PC-9 (cell line): ENCODE results near the gene INHBE. TPM values are rescaled to one million over a fixed set of nuclear protein-coding genes. Genes with fewer than 3 reads are reported as not detected.

ENCODE experiments used
- BruUV-seq: library from RNA; stranded (reverse); fragments of 400-500 nt; replicated peaks from 2 replicates; lab custom pipeline; 2021; lab: Mats Ljungman, UMichigan
- CTCF ChIA-PET: fragments of 300-600 bp; sonication (Branson Sonifier 250); formaldehyde crosslinking; loops from one replicate; lab custom pipeline; 2022; ENCODE audit warnings: antibody characterized with exemption; lab: Charles Lee
- POLR2A ChIA-PET: fragments of 300-600 bp; sonication (Branson Sonifier 250); formaldehyde crosslinking; loops from one replicate; lab custom pipeline; 2022; ENCODE audit warnings: antibody characterized with exemption; ENCODE audit not compliant: unreplicated experiment; lab: Charles Lee
- DNase-seq, 2 experiments: peaks; one replicate each; pipeline versions ENCODE4 v3.0.0 to v3.0.0-alpha.2; 2015 to 2022; ENCODE audit warnings: mixed read lengths in 1 of 2
- H2AFZ ChIP-seq: fragments of 200-600 bp; sonication (generic); 2 replicates; pipeline ENCODE4 v1.8.1; 2017; ENCODE audit warnings: antibody characterized with exemption
- H3F3A ChIP-seq: fragments of 200-600 bp; sonication (generic); 2 replicates; pipeline ENCODE4 v1.8.1; 2017; ENCODE audit warnings: antibody characterized with exemption, mild to moderate bottlenecking, low read depth; ENCODE audit not compliant: insufficient read depth
- H3K27ac ChIP-seq: fragments of 200-600 bp; sonication (generic); 2 replicates; pipeline ENCODE4 v1.6.1; 2016; ENCODE audit warnings: mixed run types
- H3K27me3 ChIP-seq: fragments of 200-600 bp; sonication (generic); 2 replicates; pipeline ENCODE4 v1.6.1; 2016; ENCODE audit warnings: low read depth, mixed run types; ENCODE audit not compliant: insufficient read depth
- H3K36me3 ChIP-seq: fragments of 200-600 bp; sonication (generic); 2 replicates; pipeline ENCODE4 v1.6.1; 2016; ENCODE audit warnings: low read depth, mixed run types
- H3K4me1 ChIP-seq: fragments of 200-600 bp; sonication (generic); replicated peaks from 2 replicates; pipeline ENCODE4 v1.6.1; 2016; ENCODE audit warnings: mixed run types; ENCODE audit not compliant: insufficient read depth
- H3K4me2 ChIP-seq: fragments of 200-600 bp; sonication (generic); 2 replicates; pipeline ENCODE4 v1.6.1; 2017; ENCODE audit warnings: mixed run types
- H3K4me3 ChIP-seq: fragments of 200-600 bp; sonication (generic); 2 replicates; pipeline ENCODE4 v1.6.1; 2016; ENCODE audit warnings: mixed run types
- H3K79me2 ChIP-seq: fragments of 200-600 bp; sonication (generic); 2 replicates; pipeline ENCODE4 v1.6.1; 2017; ENCODE audit warnings: low read depth, mixed run types
- H3K9me2 ChIP-seq: fragments of 200-600 bp; sonication (generic); 2 replicates; pipeline ENCODE4 v1.8.1; 2017; ENCODE audit warnings: mild to moderate bottlenecking; ENCODE audit not compliant: insufficient read depth
- H3K9me3 ChIP-seq: fragments of 200-600 bp; sonication (generic); 2 replicates; pipeline ENCODE4 v1.8.1; 2016; ENCODE audit warnings: low read depth; ENCODE audit not compliant: insufficient read depth
- H4K20me1 ChIP-seq: fragments of 200-600 bp; sonication (generic); 2 replicates; pipeline ENCODE4 v1.8.1; 2017; ENCODE audit not compliant: insufficient read depth
- CTCF ChIP-seq: fragments of 200-600 bp; sonication (generic); conservative IDR thresholded peaks from 2 replicates; pipeline ENCODE4 v1.6.1; 2017; ENCODE audit warnings: mixed run types, antibody characterized with exemption, mild to moderate bottlenecking, moderate library complexity
- EZH2 ChIP-seq: fragments of 200-600 bp; sonication (generic); IDR thresholded peaks from 2 replicates; pipeline ENCODE4 v1.8.0; 2017; ENCODE audit warnings: antibody characterized with exemption, low read depth
- intact Hi-C: fragments of 100-400 bp; cut with micrococcal nuclease; formaldehyde crosslinking; loops from one replicate; pipeline ENCODE4 v1.10.0; 2022; ENCODE audit not compliant: unreplicated experiment
- total RNA-seq: library from RNA; stranded (reverse); gene quantifications from 2 replicates; pipeline ENCODE4 v1.2.3, GENCODE V29; 2021

Gene INHBE
- total RNA-seq, 1 experiment from 2014 or later: 0.90 TPM

- BruUV-seq: no TSS peak
- H2AFZ ChIP-seq: no peak overlapping the region
- no peak for DNase-seq
- no peaks in the 10 kb centered on the region for H3K4me1 ChIP-seq
- no peaks in the 10 kb centered on the region for H3K36me3 ChIP-seq
- POLR2A ChIA-PET: no interaction called here
- H3K4me2 ChIP-seq: no peak overlapping the region
- TF ChIP-seq CTCF (no peak), EZH2 (no peak)
- no peaks in the 10 kb centered on the region for H3K9me3 ChIP-seq
- no peak overlapping the region for H3K4me3 ChIP-seq
- H3K79me2 ChIP-seq: no peaks in the 10 kb centered on the region
- intact Hi-C loops: no loop called here
- H4K20me1 ChIP-seq: no peaks in the 10 kb centered on the region
- no peaks in the 10 kb centered on the region for H3K9me2 ChIP-seq
- no peaks in the 10 kb centered on the region for H3F3A ChIP-seq
- H3K27ac ChIP-seq: no peak overlapping the region
- peaks cover 90% of the 10 kb centered on the region for H3K27me3 ChIP-seq
- CTCF ChIA-PET: interaction anchor here (0.6 kb wide), 1 partner anchor 27 kb away, joined by 4 read pairs; no protein-coding TSS in a partner anchor
Observed at GRCh38 chr12:57470970-57471656, 16.0 kb downstream of the INHBE start.

DNA sequence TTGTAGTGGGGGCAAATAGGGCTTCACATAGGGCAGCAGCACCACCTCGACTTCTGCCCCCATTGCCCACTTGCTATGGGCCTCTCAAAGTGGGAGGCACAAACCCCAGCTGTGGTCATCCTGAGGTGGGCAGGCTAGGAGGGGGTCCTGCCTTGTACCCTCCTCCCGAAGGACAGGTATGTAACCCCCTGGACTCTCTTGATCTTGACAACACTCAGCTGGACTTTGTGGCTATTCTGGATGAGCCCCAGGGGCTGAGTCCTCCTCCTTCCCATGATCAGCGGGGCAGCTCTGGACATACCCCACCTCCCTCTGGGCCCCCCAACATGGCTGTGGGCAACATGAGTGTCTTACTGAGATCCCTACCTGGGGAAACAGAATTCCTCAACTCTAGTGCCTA, 16.6 kb downstream of the INHBE start:
- POLR2A ChIA-PET: no interaction called here
- Histone ChIP-seq H4K20me1 (no peaks in the 10 kb centered on the region), H2AFZ (no peak overlapping the region), H3K79me2 (no peaks in the 10 kb centered on the region), H3K27me3 (peaks cover 85% of the 10 kb centered on the region), H3K9me2 (no peaks in the 10 kb centered on the region), H3F3A (no peaks in the 10 kb centered on the region), H3K27ac (no peak overlapping the region), H3K36me3 (no peaks in the 10 kb centered on the region), H3K9me3 (no peaks in the 10 kb centered on the region), H3K4me3 (no peak overlapping the region), H3K4me2 (no peak overlapping the region), H3K4me1 (no peaks in the 10 kb centered on the region)
- TF ChIP-seq EZH2 (no peak), CTCF (no peak)
- intact Hi-C loops: no loop called here
- no peak for DNase-seq
- CTCF ChIA-PET: interaction anchor here (0.6 kb wide), 1 partner anchor 26 kb away, joined by 4 read pairs; no protein-coding TSS in a partner anchor
- no TSS peak for BruUV-seq

DNA sequence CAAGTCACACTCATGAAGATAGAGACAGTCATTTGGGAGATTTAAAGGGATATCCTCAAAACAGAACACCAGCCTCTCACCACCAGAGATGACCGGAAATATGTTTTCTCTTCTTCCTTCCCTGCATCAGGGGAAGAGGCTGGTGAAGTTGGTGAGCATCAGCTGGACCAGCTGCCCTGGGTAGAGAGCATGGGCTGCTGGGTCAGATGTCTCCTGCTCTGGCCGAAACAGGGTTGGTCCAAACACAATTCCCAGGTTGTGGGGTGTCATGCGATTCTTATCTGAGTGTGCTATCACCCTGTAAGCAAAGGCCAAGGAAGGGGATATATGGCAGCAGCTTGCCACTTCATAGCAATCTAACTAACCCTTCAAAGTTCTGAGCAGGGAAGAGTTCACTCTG, 17.3 kb downstream of the INHBE start:
- Histone ChIP-seq H3K4me2 (no peak overlapping the region), H3K4me1 (no peaks in the 10 kb centered on the region), H2AFZ (no peak overlapping the region), H3K27ac (no peak overlapping the region), H4K20me1 (no peaks in the 10 kb centered on the region), H3K79me2 (no peaks in the 10 kb centered on the region), H3K9me2 (no peaks in the 10 kb centered on the region), H3K36me3 (no peaks in the 10 kb centered on the region), H3K9me3 (no peaks in the 10 kb centered on the region), H3F3A (no peaks in the 10 kb centered on the region), H3K4me3 (no peak overlapping the region), H3K27me3 (peaks cover 77% of the 10 kb centered on the region)
- intact Hi-C loops: no loop called here
- ChIA-PET CTCF (no interaction called here), POLR2A (no interaction called here)
- DNase-seq: no peak
- TF ChIP-seq EZH2 (no peak), CTCF (no peak)
- no TSS peak for BruUV-seq
